OCI-LY3 (cell line): Measurements from ENCODE around the gene TSC22D1.

ENCODE experiments used
- H2AFZ ChIP-seq: fragments of 200-600, 300-600 bp; shearing (Covaris generic); 2 replicates; pipeline ENCODE4 v1.6.0; 2014; ENCODE audit warnings: antibody characterized with exemption, low read depth, low read length
- H3K27ac ChIP-seq: fragments of 200-600, 300-600 bp; sonication (generic); 2 replicates; pipeline ENCODE4 v1.5.1; 2014; ENCODE audit warnings: mild to moderate bottlenecking, low read length, moderate library complexity, mixed read lengths
- H3K27me3 ChIP-seq: fragments of 200-600, 300-600 bp; sonication (generic); 2 replicates; pipeline ENCODE4 v1.6.1; 2014; ENCODE audit warnings: low read depth, low read length, mixed read lengths
- H3K36me3 ChIP-seq: fragments of 200-600, 300-600 bp; sonication (generic); replicated peaks from 2 replicates; pipeline ENCODE3; 2014; ENCODE audit warnings: low read depth, low read length, mixed read lengths
- H3K4me1 ChIP-seq: fragments of 300-600, 200-600 bp; sonication (generic); 2 replicates; pipeline ENCODE4 v1.6.1; 2014; ENCODE audit warnings: low read length, mixed read lengths
- H3K4me2 ChIP-seq: fragments of 200-600, 300-600 bp; sonication (generic); 2 replicates; pipeline ENCODE4 v1.6.1; 2014; ENCODE audit warnings: low read length, mixed read lengths
- H3K4me3 ChIP-seq: fragments of 300-600, 200-600 bp; sonication (generic); 2 replicates; pipeline ENCODE4 v1.5.1; 2014; ENCODE audit warnings: antibody characterized with exemption, mild to moderate bottlenecking, low read length, moderate library complexity
- H3K79me2 ChIP-seq: fragments of 300-600, 200-600 bp; shearing (Covaris generic); 2 replicates; pipeline ENCODE4 v1.6.1; 2014; ENCODE audit warnings: mild to moderate bottlenecking, low read length, mixed read lengths
- H3K9ac ChIP-seq: fragments of 300-600, 200-600 bp; shearing (Covaris generic); 2 replicates; pipeline ENCODE4 v1.6.0; 2014; ENCODE audit warnings: mild to moderate bottlenecking, low read length, moderate library complexity
- H3K9me3 ChIP-seq: fragments of 200-600, 300-600 bp; shearing (Covaris generic); 2 replicates; pipeline ENCODE4 v1.6.1; 2014; ENCODE audit warnings: low read length, mixed read lengths; ENCODE audit not compliant: insufficient read depth
- H4K20me1 ChIP-seq: fragments of 200-600, 300-600 bp; sonication (generic); 2 replicates; pipeline ENCODE4 v1.6.1; 2016; ENCODE audit warnings: low read length, mixed read lengths; ENCODE audit not compliant: insufficient read depth
- CTCF ChIP-seq: fragments of 200-600, 300-600 bp; sonication (generic); IDR thresholded peaks from 2 replicates; pipeline ENCODE4 v1.5.1; 2014; ENCODE audit warnings: antibody characterized with exemption, low read length, low read depth
- EZH2phosphoT487 ChIP-seq: fragments of 200-600 bp; shearing (Covaris generic); IDR thresholded peaks from 2 replicates; pipeline ENCODE4 v1.6.1; 2018; ENCODE audit warnings: antibody characterized with exemption, mixed run types, low read depth

TSC22D1 gene

GRCh38 chr13:44507639-44508038 lies 68.5 kb downstream of the TSC22D1 start:
- Histone ChIP-seq H3K4me2 (no peak overlapping the region), H2AFZ (no peak overlapping the region), H3K36me3 (no peaks in the 10 kb centered on the region), H3K79me2 (no peaks in the 10 kb centered on the region), H3K4me3 (no peak overlapping the region), H3K4me1 (no peaks in the 10 kb centered on the region), H4K20me1 (no peaks in the 10 kb centered on the region), H3K27me3 (no peaks in the 10 kb centered on the region), H3K27ac (no peak overlapping the region), H3K9me3 (no peaks in the 10 kb centered on the region), H3K9ac (no peak overlapping the region)
- no peak for TF ChIP-seq EZH2phosphoT487
- TF ChIP-seq CTCF: no peak

- H3K4me1 ChIP-seq: no peaks in the 10 kb centered on the region
- H3K79me2 ChIP-seq: no peaks in the 10 kb centered on the region
- no peak overlapping the region for H3K9ac ChIP-seq
- no peaks in the 10 kb centered on the region for H4K20me1 ChIP-seq
- no peak overlapping the region for H3K27ac ChIP-seq
- no peaks in the 10 kb centered on the region for H3K9me3 ChIP-seq
- H3K4me2 ChIP-seq: no peak overlapping the region
- no peaks in the 10 kb centered on the region for H3K27me3 ChIP-seq
- TF ChIP-seq CTCF (no peak), EZH2phosphoT487 (no peak)
- no peaks in the 10 kb centered on the region for H3K36me3 ChIP-seq
- H2AFZ ChIP-seq: no peak overlapping the region
- H3K4me3 ChIP-seq: no peak overlapping the region
Measured at GRCh38 chr13:44506719-44507118, 69.4 kb downstream of the TSC22D1 start.

- Histone ChIP-seq H3K9me3 (no peaks in the 10 kb centered on the region), H3K27me3 (no peaks in the 10 kb centered on the region), H3K4me1 (no peaks in the 10 kb centered on the region), H2AFZ (no peak overlapping the region), H3K4me2 (no peak overlapping the region), H3K36me3 (no peaks in the 10 kb centered on the region), H3K4me3 (no peak overlapping the region), H3K27ac (no peak overlapping the region), H3K9ac (no peak overlapping the region), H4K20me1 (no peaks in the 10 kb centered on the region), H3K79me2 (no peaks in the 10 kb centered on the region)
- TF ChIP-seq CTCF (no peak), EZH2phosphoT487 (no peak)
Measured at GRCh38 chr13:44506251-44506650, 69.9 kb downstream of the TSC22D1 start.

GRCh38 chr13:44504116-44504515 lies 72.0 kb downstream of the TSC22D1 start:
- no peaks in the 10 kb centered on the region for H3K79me2 ChIP-seq
- no peaks in the 10 kb centered on the region for H4K20me1 ChIP-seq
- H3K4me2 ChIP-seq: no peak overlapping the region
- no peaks in the 10 kb centered on the region for H3K27me3 ChIP-seq
- H3K4me3 ChIP-seq: no peak overlapping the region
- no peak overlapping the region for H2AFZ ChIP-seq
- H3K36me3 ChIP-seq: no peaks in the 10 kb centered on the region
- H3K9ac ChIP-seq: no peak overlapping the region
- no peak for TF ChIP-seq CTCF
- no peaks in the 10 kb centered on the region for H3K9me3 ChIP-seq
- H3K27ac ChIP-seq: no peak overlapping the region
- H3K4me1 ChIP-seq: no peaks in the 10 kb centered on the region
